HCT116 (cell line): ENCODE data around the gene ABCB1. TPM values are rescaled to one million over a fixed set of nuclear protein-coding genes. Genes with fewer than 3 reads are reported as not detected.
A peak's percentile ranks its signal among the peaks of the same experiment; 100 is the strongest.

Source experiments
- ATAC-seq: fragments of 200-7000 bp; cut with Tn5 transposase; 2 replicates; pipeline ENCODE4 v1.9.1; 2020; ENCODE audit warnings: mild to moderate bottlenecking, moderate library complexity
- BruUV-seq: library from RNA; stranded (reverse); fragments of 400-500 nt; replicated peaks from 2 replicates; lab custom pipeline; 2021; lab: Mats Ljungman, UMichigan
- CTCF ChIA-PET: fragments of 300-600 bp; sonication (Branson Sonifier 250); formaldehyde crosslinking; loops from one replicate; lab custom pipeline; 2021; ENCODE audit warnings: antibody characterized with exemption; lab: Charles Lee
- POLR2A ChIA-PET: fragments of 300-600, 350-600 bp; sonication (Branson Sonifier 250); formaldehyde crosslinking; loops from one replicate; lab custom pipeline; 2021; ENCODE audit warnings: antibody characterized with exemption; lab: Charles Lee
- RAD21 ChIA-PET, 2 experiments: fragments of 300-600 bp; sonication (Branson Sonifier 250); formaldehyde crosslinking; loops; one replicate each; lab custom pipeline; 2023; ENCODE audit warnings: low total read pairs in 2 of 2; ENCODE audit not compliant: uncharacterized antibody in 2 of 2, unreplicated experiment in 2 of 2, low non-redundant PET in 1 of 2; lab: Charles Lee
- DNase-seq: peaks from one replicate; pipeline ENCODE4 v3.0.0-alpha.2; 2010; ENCODE audit warnings: low read depth, low spot score
- H2AFZ ChIP-seq: fragments of 200-600 bp; shearing (Covaris generic), sonication (generic); 2 replicates; pipeline ENCODE4 v1.6.1; 2017; ENCODE audit warnings: low read depth, mixed run types, mixed read lengths, antibody characterized with exemption, low read length; ENCODE audit not compliant: poor library complexity, severe bottlenecking
- H3K27ac ChIP-seq: 2 replicates; pipeline ENCODE4 v1.5.1; 2012; ENCODE audit warnings: low read depth, low read length
- H3K27me3 ChIP-seq: fragments of 200-600 bp; sonication (generic); 2 replicates; pipeline ENCODE4 v1.6.1; 2016; ENCODE audit warnings: mixed run types, low read length, mixed read lengths; ENCODE audit not compliant: insufficient read depth
- H3K36me3 ChIP-seq, 2 experiments: fragments of 200-500 bp in 1 of 2; fragments of 200-600 bp in 1 of 2; sonication (Bioruptor generic) in 1 of 2; sonication (generic) in 1 of 2; 2 replicates each; pipeline versions ENCODE4 v1.5.1 to v1.6.1; 2014 to 2016; ENCODE audit warnings: low read length in 2 of 2, inconsistent platforms in 1 of 2, mixed read lengths in 1 of 2, mixed run types in 1 of 2; ENCODE audit not compliant: insufficient read depth in 2 of 2, control insufficient read depth in 1 of 2
- H3K4me1 ChIP-seq, 2 experiments: fragments of 200-600 bp in 1 of 2; sonication (generic) in 1 of 2; 2 replicates each; pipeline versions ENCODE4 v1.5.1 to v1.6.1; 2012 to 2017; ENCODE audit warnings: low read length in 2 of 2, inconsistent platforms in 1 of 2, mild to moderate bottlenecking in 1 of 2, mixed read lengths in 1 of 2, mixed run types in 1 of 2, moderate library complexity in 1 of 2; ENCODE audit not compliant: insufficient read depth in 2 of 2, control insufficient read depth in 1 of 2
- H3K4me2 ChIP-seq: fragments of 200-600 bp; sonication (generic); 2 replicates; pipeline ENCODE4 v1.6.1; 2017; ENCODE audit warnings: mixed run types, low read length, mixed read lengths
- H3K4me3 ChIP-seq, 2 experiments: fragments of 200-600 bp in 1 of 2; sonication (generic) in 1 of 2; replicated peaks in 1 of 2; 2 replicates each; pipeline ENCODE4 v1.5.1; 2011 to 2016; ENCODE audit warnings: low read length in 2 of 2, control low read depth in 1 of 2, low read depth in 1 of 2, mild to moderate bottlenecking in 1 of 2, mixed read lengths in 1 of 2, mixed run types in 1 of 2
- H3K79me2 ChIP-seq: fragments of 200-600 bp; sonication (generic); 2 replicates; pipeline ENCODE4 v1.6.1; 2017; ENCODE audit warnings: mild to moderate bottlenecking, mixed run types, low read length, moderate library complexity, mixed read lengths; ENCODE audit not compliant: insufficient read depth
- H3K9ac ChIP-seq: fragments of 200-600 bp; sonication (generic); 2 replicates; pipeline ENCODE4 v1.6.1; 2016; ENCODE audit warnings: low read length, mixed read lengths
- H3K9me2 ChIP-seq: fragments of 200-600 bp; sonication (generic), shearing (Covaris generic); 2 replicates; pipeline ENCODE4 v1.6.1; 2017; ENCODE audit warnings: mixed run types, mild to moderate bottlenecking, moderate library complexity; ENCODE audit not compliant: insufficient read depth
- H3K9me3 ChIP-seq, 2 experiments: fragments of 200-500 bp in 1 of 2; fragments of 200-600 bp in 1 of 2; sonication (Bioruptor generic) in 1 of 2; sonication (generic) in 1 of 2; 2 replicates each; pipeline ENCODE4 v1.6.1; 2014 to 2017; ENCODE audit warnings: low read length in 2 of 2, mixed read lengths in 2 of 2, inconsistent platforms in 1 of 2, low read depth in 1 of 2, mild to moderate bottlenecking in 1 of 2, mixed run types in 1 of 2, moderate library complexity in 1 of 2; ENCODE audit not compliant: control insufficient read depth in 1 of 2, insufficient read depth in 1 of 2
- H4K20me1 ChIP-seq: fragments of 200-600 bp; sonication (generic), shearing (Covaris generic); 2 replicates; pipeline ENCODE4 v1.6.1; 2017; ENCODE audit warnings: mixed run types, mild to moderate bottlenecking, moderate library complexity; ENCODE audit not compliant: insufficient read depth
- CBX3 ChIP-seq: IDR thresholded peaks from 2 replicates; pipeline ENCODE4 v1.6.1; 2012; ENCODE audit warnings: low read depth
- CEBPB ChIP-seq: IDR thresholded peaks from 2 replicates; pipeline ENCODE4 v1.6.1; 2012; ENCODE audit warnings: low read depth
- EGR1 ChIP-seq: IDR thresholded peaks from 2 replicates; pipeline ENCODE4 v1.6.1; 2012; ENCODE audit warnings: low read depth
- ELF1 ChIP-seq: IDR thresholded peaks from 2 replicates; pipeline ENCODE4 v1.6.1; 2012; ENCODE audit warnings: low read depth, borderline replicate concordance
- EZH2phosphoT487 ChIP-seq: fragments of 200-600 bp; IDR thresholded peaks from 2 replicates; pipeline ENCODE4 v1.6.1; 2018; ENCODE audit warnings: antibody characterized with exemption, borderline replicate concordance
- FOSL1 ChIP-seq: IDR thresholded peaks from 2 replicates; pipeline ENCODE4 v1.6.1; 2012; ENCODE audit warnings: low read depth
- JUND ChIP-seq: IDR thresholded peaks from 2 replicates; pipeline ENCODE4 v1.6.1; 2012
- POLR2A ChIP-seq: IDR thresholded peaks from 2 replicates; pipeline ENCODE4 v1.7.0; 2011; ENCODE audit warnings: borderline replicate concordance; ENCODE audit not compliant: insufficient read depth, insufficient read length; ENCODE audit errors: extremely low read depth
- RAD21 ChIP-seq: IDR thresholded peaks from 2 replicates; pipeline ENCODE4 v1.6.1; 2012; ENCODE audit warnings: low read depth, mild to moderate bottlenecking
- SIN3A ChIP-seq: IDR thresholded peaks from 2 replicates; pipeline ENCODE4 v1.6.1; 2012; ENCODE audit warnings: low read depth
- SRF ChIP-seq: IDR thresholded peaks from 2 replicates; pipeline ENCODE4 v1.6.1; 2012; ENCODE audit warnings: low read depth
- YY1 ChIP-seq: IDR thresholded peaks from 2 replicates; pipeline ENCODE4 v1.6.1; 2011; ENCODE audit warnings: low read length, low read depth, moderate library complexity, mild to moderate bottlenecking; ENCODE audit not compliant: insufficient replicate concordance; ENCODE audit errors: extremely low read depth
- ZNF274 ChIP-seq: fragments of 200-500 bp; sonication (Bioruptor generic); IDR thresholded peaks from 2 replicates; pipeline ENCODE4 v1.6.1; 2014; ENCODE audit warnings: mild to moderate bottlenecking, low read depth, low read length, inconsistent platforms
- intact Hi-C: fragments of 100-400 bp; cut with micrococcal nuclease; formaldehyde crosslinking; loops from 2 replicates; pipeline ENCODE4 v1.10.0; 2022
- total RNA-seq: library from RNA; stranded (reverse); gene quantifications from one replicate; pipeline ENCODE4 v1.2.1, GENCODE V29; 2021; ENCODE audit not compliant: unreplicated experiment
- TF ChIP-seq, protein P1 (sequence below): IDR thresholded peaks from 2 replicates; pipeline ENCODE4 v1.6.1; 2011; ENCODE audit warnings: mild to moderate bottlenecking, low read length, moderate library complexity; ENCODE audit not compliant: insufficient replicate concordance; ENCODE audit errors: extremely low read depth
- TF ChIP-seq, protein P2 (sequence below), 3 experiments: fragments of 200-600 bp in 1 of 3; sonication (generic) in 1 of 3; IDR thresholded peaks in 2 of 3; conservative IDR thresholded peaks in 1 of 3; 2 replicates each; pipeline ENCODE4 v1.5.1; 2012 to 2017; ENCODE audit warnings: low read depth in 2 of 3, low read length in 2 of 3, antibody characterized with exemption in 1 of 3, borderline replicate concordance in 1 of 3, control low read depth in 1 of 3, mild to moderate bottlenecking in 1 of 3, mixed read lengths in 1 of 3, mixed run types in 1 of 3, moderate library complexity in 1 of 3; ENCODE audit not compliant: insufficient read depth in 1 of 3
- TF ChIP-seq, protein P3 (sequence below): IDR thresholded peaks from 2 replicates; pipeline ENCODE4 v1.6.1; 2012

Gene ABCB1
- total RNA-seq, 1 experiment from 2014 or later = 1.8 TPM

DNA sequence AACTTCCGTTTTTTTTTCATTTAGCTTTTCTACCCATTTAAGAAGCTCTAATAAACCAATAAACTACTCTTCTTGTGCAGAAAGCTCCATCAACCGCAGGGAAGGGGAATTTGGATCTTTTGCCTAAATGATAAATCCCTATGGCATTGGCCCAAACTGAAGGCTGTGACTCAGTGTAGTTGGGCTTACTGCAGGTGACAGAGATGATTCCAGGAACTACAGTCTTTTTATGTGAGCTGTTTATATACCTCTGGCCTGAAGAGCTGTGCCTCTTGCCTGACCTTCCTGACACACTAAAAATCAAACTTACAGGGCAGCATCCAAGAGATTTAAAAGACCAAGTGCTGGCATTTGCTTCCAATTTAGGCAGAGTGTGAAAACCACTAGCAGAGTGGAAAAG is 25.2 kb downstream of the ABCB1 start:
- intact Hi-C loops = no loop called here
- no peaks in the 10 kb centered on the region for H3K27me3 ChIP-seq
- H3K4me2 ChIP-seq = peak overlapping the region; percentile 40; the same call in 1 of the 2 replicates
- CTCF ChIA-PET = no interaction called here
- H3K4me1 ChIP-seq = peaks cover 3 to 21% of the 10 kb centered on the region in 2 experiments; a peak in 3 of 4 replicates
- H3K27ac ChIP-seq = no peak overlapping the region
- no TSS peak for BruUV-seq
- no peaks in the 10 kb centered on the region for H4K20me1 ChIP-seq
- ATAC-seq (no peak), DNase-seq (no peak)
- no peak overlapping the region for H3K9ac ChIP-seq
- peak overlapping the region; percentile 72 for H2AFZ ChIP-seq
- no peaks in the 10 kb centered on the region for H3K79me2 ChIP-seq
- no peaks in the 10 kb centered on the region for H3K9me3 ChIP-seq
- RAD21 ChIA-PET = interaction anchor here in 1 of 2 experiments (0.7 kb wide), 1 partner anchor 25 kb away, joined by 3 read pairs; the partner anchor contains the start of gene ABCB1
- H3K4me3 ChIP-seq = no peak overlapping the region
- H3K9me2 ChIP-seq = no peaks in the 10 kb centered on the region
- no peaks in the 10 kb centered on the region for H3K36me3 ChIP-seq
- POLR2A ChIA-PET = interaction anchor here (0.6 kb wide), 1 partner anchor 34 kb away, joined by 3 read pairs; no protein-coding TSS in a partner anchor
- TF ChIP-seq EZH2phosphoT487 (no peak), FOSL1 (peak; percentile 33; the same call in 1 of the 2 replicates), JUND (peak; percentile 38; the same call in 1 of the 2 replicates)
- TF ChIP-seq, all 23 proteins: peak for 2

DNA sequence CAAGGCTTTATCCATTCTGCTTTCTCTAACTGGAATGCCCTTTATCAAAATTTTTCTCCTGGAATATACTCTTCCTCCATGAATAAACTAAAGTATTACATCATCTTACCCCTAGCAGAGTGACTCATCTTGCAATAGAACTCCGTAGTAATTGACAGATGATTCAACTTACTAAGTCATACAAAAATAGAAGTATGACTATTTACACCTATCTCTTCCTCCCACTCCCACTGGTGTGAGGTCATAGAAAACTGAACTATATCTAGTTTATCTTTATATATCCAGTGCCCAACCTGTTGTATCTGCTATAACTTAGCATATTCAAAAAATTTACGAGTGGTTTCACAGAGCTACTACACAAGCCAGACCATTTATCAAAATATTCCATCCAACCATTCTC is 26.1 kb downstream of the ABCB1 start:
- CTCF ChIA-PET = no interaction called here
- TF ChIP-seq ZNF274 (no peak), EZH2phosphoT487 (no peak), RAD21 (no peak; the same call in 1 of the 2 replicates), POLR2A (no peak), SIN3A (peak; percentile 44; the same call in 1 of the 2 replicates), SRF (0 out of 2 replicates have a peak, but pooled peaks have one; percentile 31), YY1 (no peak), CBX3 (peak; percentile 71; the same call in 1 of the 2 replicates), FOSL1 (peak; percentile 86), EGR1 (peak; percentile 62; the same call in 1 of the 2 replicates), CEBPB (peak; percentile 92), ELF1 (no peak)
- TF ChIP-seq, protein P1, sequence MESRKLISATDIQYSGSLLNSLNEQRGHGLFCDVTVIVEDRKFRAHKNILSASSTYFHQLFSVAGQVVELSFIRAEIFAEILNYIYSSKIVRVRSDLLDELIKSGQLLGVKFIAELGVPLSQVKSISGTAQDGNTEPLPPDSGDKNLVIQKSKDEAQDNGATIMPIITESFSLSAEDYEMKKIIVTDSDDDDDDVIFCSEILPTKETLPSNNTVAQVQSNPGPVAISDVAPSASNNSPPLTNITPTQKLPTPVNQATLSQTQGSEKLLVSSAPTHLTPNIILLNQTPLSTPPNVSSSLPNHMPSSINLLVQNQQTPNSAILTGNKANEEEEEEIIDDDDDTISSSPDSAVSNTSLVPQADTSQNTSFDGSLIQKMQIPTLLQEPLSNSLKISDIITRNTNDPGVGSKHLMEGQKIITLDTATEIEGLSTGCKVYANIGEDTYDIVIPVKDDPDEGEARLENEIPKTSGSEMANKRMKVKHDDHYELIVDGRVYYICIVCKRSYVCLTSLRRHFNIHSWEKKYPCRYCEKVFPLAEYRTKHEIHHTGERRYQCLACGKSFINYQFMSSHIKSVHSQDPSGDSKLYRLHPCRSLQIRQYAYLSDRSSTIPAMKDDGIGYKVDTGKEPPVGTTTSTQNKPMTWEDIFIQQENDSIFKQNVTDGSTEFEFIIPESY = no peak
- TF ChIP-seq, protein P2, sequence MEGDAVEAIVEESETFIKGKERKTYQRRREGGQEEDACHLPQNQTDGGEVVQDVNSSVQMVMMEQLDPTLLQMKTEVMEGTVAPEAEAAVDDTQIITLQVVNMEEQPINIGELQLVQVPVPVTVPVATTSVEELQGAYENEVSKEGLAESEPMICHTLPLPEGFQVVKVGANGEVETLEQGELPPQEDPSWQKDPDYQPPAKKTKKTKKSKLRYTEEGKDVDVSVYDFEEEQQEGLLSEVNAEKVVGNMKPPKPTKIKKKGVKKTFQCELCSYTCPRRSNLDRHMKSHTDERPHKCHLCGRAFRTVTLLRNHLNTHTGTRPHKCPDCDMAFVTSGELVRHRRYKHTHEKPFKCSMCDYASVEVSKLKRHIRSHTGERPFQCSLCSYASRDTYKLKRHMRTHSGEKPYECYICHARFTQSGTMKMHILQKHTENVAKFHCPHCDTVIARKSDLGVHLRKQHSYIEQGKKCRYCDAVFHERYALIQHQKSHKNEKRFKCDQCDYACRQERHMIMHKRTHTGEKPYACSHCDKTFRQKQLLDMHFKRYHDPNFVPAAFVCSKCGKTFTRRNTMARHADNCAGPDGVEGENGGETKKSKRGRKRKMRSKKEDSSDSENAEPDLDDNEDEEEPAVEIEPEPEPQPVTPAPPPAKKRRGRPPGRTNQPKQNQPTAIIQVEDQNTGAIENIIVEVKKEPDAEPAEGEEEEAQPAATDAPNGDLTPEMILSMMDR (IDR thresholded peaks at IDR 0.05 in 2 of 3, conservative IDR thresholded peaks at IDR 0.05 in 1 of 3; ENCODE audit: borderline replicate concordance in 1 of 3, insufficient read depth in 1 of 3, low read depth in 2 of 3, low read length in 2 of 3) = no peak
- TF ChIP-seq, protein P3, sequence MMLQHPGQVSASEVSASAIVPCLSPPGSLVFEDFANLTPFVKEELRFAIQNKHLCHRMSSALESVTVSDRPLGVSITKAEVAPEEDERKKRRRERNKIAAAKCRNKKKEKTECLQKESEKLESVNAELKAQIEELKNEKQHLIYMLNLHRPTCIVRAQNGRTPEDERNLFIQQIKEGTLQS = peak; percentile 87

More for the DNA sequence above, 26.1 kb downstream of the ABCB1 start:
- no peaks in the 10 kb centered on the region for H3K9me3 ChIP-seq
- peak overlapping the region; percentile 29 for H3K4me2 ChIP-seq
- H3K4me1 ChIP-seq = peaks cover 3 to 29% of the 10 kb centered on the region in 2 experiments; a peak in 3 of 4 replicates
- H3K27ac ChIP-seq = no peak overlapping the region
- ChIA-PET POLR2A (interaction anchor here (1.4 kb wide), 1 partner anchor 26 kb away, joined by 5 read pairs; the partner anchor contains the start of gene ABCB1), RAD21 (no interaction called here)
- no peaks in the 10 kb centered on the region for H3K9me2 ChIP-seq
- no peaks in the 10 kb centered on the region for H4K20me1 ChIP-seq
- ATAC-seq (0 out of 2 replicates have a peak, but pooled peaks have one; percentile 36), DNase-seq (peak; percentile 27)
- H3K79me2 ChIP-seq = no peaks in the 10 kb centered on the region
- H3K27me3 ChIP-seq = no peaks in the 10 kb centered on the region
- H3K9ac ChIP-seq = no peak overlapping the region
- no TSS peak for BruUV-seq
- H3K4me3 ChIP-seq = no peak overlapping the region
- intact Hi-C loops = no loop called here
- no peak overlapping the region for H2AFZ ChIP-seq
- H3K36me3 ChIP-seq = no peaks in the 10 kb centered on the region
